WERI-Rb-1 (cell line): ENCODE results near the gene HSP90B1.
A peak's percentile ranks its signal among the peaks of the same experiment; 100 is the strongest.

ENCODE experiments used
- DNase-seq: peaks from one replicate; pipeline ENCODE4 v3.0.0-alpha.2; 2020
- H3K27ac ChIP-seq: fragments of 250-450 bp; sonication (Bioruptor Pico); 2 replicates; pipeline ENCODE4 v1.5.1; 2020; ENCODE audit warnings: mild to moderate bottlenecking, moderate library complexity
- H3K27me3 ChIP-seq: fragments of 250-450 bp; sonication (Bioruptor Pico); 2 replicates; pipeline ENCODE4 v1.5.1; 2021; ENCODE audit warnings: mild to moderate bottlenecking, low read depth, moderate library complexity; ENCODE audit not compliant: insufficient read depth, severe bottlenecking
- H3K36me3 ChIP-seq: fragments of 250-450 bp; sonication (Bioruptor Pico); 2 replicates; pipeline ENCODE4 v1.5.1; 2020; ENCODE audit warnings: mild to moderate bottlenecking, moderate library complexity
- H3K4me3 ChIP-seq: 2 replicates; pipeline ENCODE4 v1.5.1; 2011; ENCODE audit warnings: low read depth, mild to moderate bottlenecking, control low read depth, low read length
- H3K9me3 ChIP-seq: fragments of 250-450 bp; sonication (Bioruptor Pico); 2 replicates; pipeline ENCODE4 v1.5.1; 2021; ENCODE audit warnings: mild to moderate bottlenecking, moderate library complexity; ENCODE audit not compliant: severe bottlenecking
- TF ChIP-seq, protein P1 (sequence below): IDR thresholded peaks from 2 replicates; pipeline ENCODE4 v1.5.1; 2011; ENCODE audit warnings: low read depth, mild to moderate bottlenecking, control low read depth, inconsistent platforms, low read length

Gene HSP90B1

DNA sequence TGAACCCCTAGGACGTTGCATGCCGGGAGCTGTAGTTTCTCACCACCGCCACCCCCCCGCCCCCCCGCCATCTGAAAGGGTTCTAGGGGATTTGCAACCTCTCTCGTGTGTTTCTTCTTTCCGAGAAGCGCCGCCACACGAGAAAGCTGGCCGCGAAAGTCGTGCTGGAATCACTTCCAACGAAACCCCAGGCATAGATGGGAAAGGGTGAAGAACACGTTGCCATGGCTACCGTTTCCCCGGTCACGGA is 501 bp upstream of the HSP90B1 start:
- no peak for DNase-seq
- Histone ChIP-seq H3K36me3 (peaks cover 41% of the 10 kb centered on the region), H3K4me3 (peak overlapping the region; percentile 99), H3K9me3 (no peaks in the 10 kb centered on the region), H3K27ac (peak overlapping the region; percentile 92), H3K27me3 (no peaks in the 10 kb centered on the region)
- TF ChIP-seq, protein P1, sequence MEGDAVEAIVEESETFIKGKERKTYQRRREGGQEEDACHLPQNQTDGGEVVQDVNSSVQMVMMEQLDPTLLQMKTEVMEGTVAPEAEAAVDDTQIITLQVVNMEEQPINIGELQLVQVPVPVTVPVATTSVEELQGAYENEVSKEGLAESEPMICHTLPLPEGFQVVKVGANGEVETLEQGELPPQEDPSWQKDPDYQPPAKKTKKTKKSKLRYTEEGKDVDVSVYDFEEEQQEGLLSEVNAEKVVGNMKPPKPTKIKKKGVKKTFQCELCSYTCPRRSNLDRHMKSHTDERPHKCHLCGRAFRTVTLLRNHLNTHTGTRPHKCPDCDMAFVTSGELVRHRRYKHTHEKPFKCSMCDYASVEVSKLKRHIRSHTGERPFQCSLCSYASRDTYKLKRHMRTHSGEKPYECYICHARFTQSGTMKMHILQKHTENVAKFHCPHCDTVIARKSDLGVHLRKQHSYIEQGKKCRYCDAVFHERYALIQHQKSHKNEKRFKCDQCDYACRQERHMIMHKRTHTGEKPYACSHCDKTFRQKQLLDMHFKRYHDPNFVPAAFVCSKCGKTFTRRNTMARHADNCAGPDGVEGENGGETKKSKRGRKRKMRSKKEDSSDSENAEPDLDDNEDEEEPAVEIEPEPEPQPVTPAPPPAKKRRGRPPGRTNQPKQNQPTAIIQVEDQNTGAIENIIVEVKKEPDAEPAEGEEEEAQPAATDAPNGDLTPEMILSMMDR, result no peak

DNA sequence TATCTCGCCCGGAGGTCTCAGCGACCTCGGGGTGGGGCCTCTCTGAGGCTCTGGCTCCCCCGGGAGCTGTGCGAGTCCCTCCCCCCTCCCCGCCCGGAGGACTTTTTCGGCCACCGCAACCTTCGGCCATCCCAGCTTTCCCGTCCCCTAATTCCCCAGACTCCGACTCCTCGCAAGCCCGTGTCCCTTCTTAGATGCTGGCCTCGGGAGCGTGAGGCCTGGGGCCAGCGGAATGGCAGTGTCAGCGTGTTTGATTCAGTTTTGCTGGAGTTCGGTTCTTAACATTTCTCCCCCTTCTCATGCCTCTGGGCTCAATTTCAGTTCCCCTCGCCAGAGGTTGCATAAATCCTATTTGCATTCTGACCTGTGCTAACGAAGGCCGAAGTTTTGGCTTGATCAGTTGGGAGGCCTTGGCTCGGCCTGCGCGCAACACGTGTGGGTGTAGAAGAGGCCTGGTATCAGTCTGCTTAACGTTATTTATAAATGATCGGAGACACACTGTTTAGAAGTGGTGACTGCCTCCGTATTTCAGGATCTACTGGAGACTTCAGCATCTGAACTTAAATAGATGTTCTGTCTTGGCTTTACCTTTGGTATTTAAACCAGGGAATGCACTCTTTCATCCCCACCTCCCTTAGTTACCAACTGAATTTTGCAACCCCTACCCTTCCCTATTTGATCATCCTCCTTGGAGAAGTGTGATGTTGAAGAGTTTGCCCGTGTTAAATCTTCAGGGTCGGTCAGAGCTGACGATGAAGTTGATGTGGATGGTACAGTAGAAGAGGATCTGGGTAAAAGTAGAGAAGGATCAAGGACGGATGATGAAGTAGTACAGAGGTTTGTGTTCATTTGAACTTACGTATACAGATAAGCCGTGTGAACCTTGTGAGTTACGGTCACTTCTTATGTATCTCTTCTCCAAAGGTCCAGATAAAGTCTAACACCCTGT is 851 bp downstream of the HSP90B1 start:
- H3K27ac ChIP-seq, result peak overlapping the region; percentile 87
- H3K27me3 ChIP-seq, result no peaks in the 10 kb centered on the region
- DNase-seq, result peak; percentile 16
- peak overlapping the region; percentile 99 for H3K4me3 ChIP-seq
- no peaks in the 10 kb centered on the region for H3K9me3 ChIP-seq
- TF ChIP-seq, protein P1, result no peak
- H3K36me3 ChIP-seq, result peaks cover 54% of the 10 kb centered on the region

DNA sequence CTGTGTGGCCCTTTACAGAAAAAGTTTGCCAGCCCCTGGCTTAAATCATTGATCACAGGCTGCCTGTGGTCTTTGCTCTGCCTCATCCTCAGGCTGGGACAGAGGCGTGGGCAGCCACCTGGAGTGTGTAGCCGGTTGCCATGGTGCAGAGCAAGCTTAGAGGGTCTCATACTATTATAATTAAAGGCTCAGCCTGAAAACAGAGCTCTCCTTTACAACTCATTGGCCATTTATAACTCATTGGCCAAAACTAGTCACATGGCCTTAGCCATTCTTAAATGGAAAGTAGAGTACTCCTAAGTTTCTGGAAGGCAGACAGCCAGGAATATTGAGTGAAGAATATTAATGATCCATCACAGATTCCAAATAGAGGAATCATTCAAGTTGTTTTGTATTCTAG is 3.0 kb downstream of the HSP90B1 start:
- peaks cover 76% of the 10 kb centered on the region for H3K36me3 ChIP-seq

DNA sequence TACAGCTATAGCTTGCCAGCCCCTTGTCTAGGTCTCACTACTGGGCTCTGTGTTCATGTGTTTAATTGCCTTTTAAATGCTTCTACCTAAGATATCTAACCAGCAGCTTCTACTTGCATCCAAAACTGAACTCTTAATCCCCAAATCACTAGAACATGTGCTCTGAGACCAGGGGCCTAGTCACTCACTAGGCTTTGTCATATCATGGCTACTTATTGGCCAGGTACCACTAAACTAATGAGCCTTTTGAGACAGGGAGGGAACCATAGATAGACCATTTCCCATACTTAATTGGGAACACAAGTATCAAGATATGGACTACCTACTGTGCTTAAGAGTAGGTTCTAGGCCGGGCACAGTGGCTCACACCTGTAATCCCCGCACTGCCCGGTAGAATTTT is 6.5 kb downstream of the HSP90B1 start:
- TF ChIP-seq, protein P1, result no peak
- Histone ChIP-seq H3K4me3 (no peak overlapping the region), H3K27me3 (no peaks in the 10 kb centered on the region), H3K36me3 (peaks cover 100% of the 10 kb centered on the region), H3K9me3 (no peaks in the 10 kb centered on the region), H3K27ac (no peak overlapping the region)
- DNase-seq, result no peak

More for the DNA sequence above, 3.0 kb downstream of the HSP90B1 start:
- no peak overlapping the region for H3K4me3 ChIP-seq
- no peaks in the 10 kb centered on the region for H3K9me3 ChIP-seq
- TF ChIP-seq, protein P1, result no peak
- no peaks in the 10 kb centered on the region for H3K27me3 ChIP-seq
- no peak for DNase-seq
- H3K27ac ChIP-seq, result no peak overlapping the region

DNA sequence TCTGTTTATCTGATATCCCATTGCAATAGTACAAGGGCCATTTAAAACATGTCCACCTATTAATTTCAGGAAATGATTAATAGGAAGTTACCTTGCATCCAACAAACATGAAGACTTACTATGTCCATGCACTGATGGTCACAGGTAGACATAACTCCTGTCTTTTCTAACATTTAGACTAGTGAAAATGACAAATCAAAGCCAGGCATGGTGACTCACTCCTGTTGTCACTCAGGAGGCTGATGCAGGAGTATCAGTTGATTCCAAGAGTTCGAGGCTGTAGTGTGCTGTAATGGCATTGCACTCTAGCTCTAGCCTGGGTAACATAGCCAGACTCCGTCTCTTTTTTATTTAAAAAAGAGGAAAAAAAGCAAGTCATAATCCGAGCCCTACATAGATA is 14.8 kb downstream of the HSP90B1 start:
- TF ChIP-seq, protein P1, result no peak
- H3K27ac ChIP-seq, result no peak overlapping the region
- peaks cover 95% of the 10 kb centered on the region for H3K36me3 ChIP-seq
- H3K9me3 ChIP-seq, result no peaks in the 10 kb centered on the region
- no peak for DNase-seq
- H3K27me3 ChIP-seq, result no peaks in the 10 kb centered on the region
- no peak overlapping the region for H3K4me3 ChIP-seq
